Progenitor cell of endocrine pancreas (in vitro differentiated cells): Measurements from ENCODE around the gene CAPRIN2. TPM values are rescaled to one million over a fixed set of nuclear protein-coding genes. Genes with fewer than 3 reads are reported as not detected.

Source experiments
- DNase-seq: peaks from one replicate; pipeline ENCODE4 v3.0.0; 2021; ENCODE audit warnings: low spot score; ENCODE audit not compliant: unreplicated experiment
- H3K27ac Mint-ChIP-seq: 2 replicates; pipeline ENCODE4 v1.8.0; 2021; ENCODE audit warnings: mild to moderate bottlenecking, moderate library complexity, mixed read lengths
- H3K27me3 Mint-ChIP-seq: 2 replicates; pipeline ENCODE4 v1.8.0; 2021; ENCODE audit warnings: mixed read lengths
- H3K36me3 Mint-ChIP-seq: 2 replicates; pipeline ENCODE4 v1.8.0; 2022; ENCODE audit warnings: mixed read lengths; ENCODE audit not compliant: insufficient read depth
- H3K4me1 Mint-ChIP-seq: 2 replicates; pipeline ENCODE4 v1.8.0; 2021; ENCODE audit warnings: low read depth, mixed read lengths
- H3K4me3 Mint-ChIP-seq: 2 replicates; pipeline ENCODE4 v1.8.0; 2021; ENCODE audit warnings: low read depth, mild to moderate bottlenecking, moderate library complexity, mixed read lengths
- H3K9me3 Mint-ChIP-seq: 2 replicates; pipeline ENCODE4 v1.8.0; 2021; ENCODE audit warnings: low read depth, mixed read lengths
- CTCF ChIP-seq: fragments of 200-600 bp; sonication (generic); IDR thresholded peaks from one replicate; pipeline ENCODE4 v1.5.0; 2021; ENCODE audit warnings: antibody characterized with exemption, mild to moderate bottlenecking; ENCODE audit not compliant: unreplicated experiment
- total RNA-seq: library from RNA; stranded (reverse); gene quantifications from 2 replicates; pipeline ENCODE4 v1.2.1, GENCODE V29; 2021

Gene CAPRIN2
- total RNA-seq, 1 donor from 2014 or later, result 91.5 TPM

GRCh38 chr12:30707613-30708342, 47.0 kb downstream of the CAPRIN2 start:
- DNase-seq, result no peak
- Mint-ChIP-seq H3K27ac (peak overlapping the region; percentile 5), H3K4me3 (no peak overlapping the region), H3K9me3 (peaks cover 10% of the 10 kb centered on the region), H3K36me3 (peaks cover 43% of the 10 kb centered on the region), H3K27me3 (no peaks in the 10 kb centered on the region), H3K4me1 (peaks cover 10% of the 10 kb centered on the region)
- no peak for TF ChIP-seq CTCF

DNA sequence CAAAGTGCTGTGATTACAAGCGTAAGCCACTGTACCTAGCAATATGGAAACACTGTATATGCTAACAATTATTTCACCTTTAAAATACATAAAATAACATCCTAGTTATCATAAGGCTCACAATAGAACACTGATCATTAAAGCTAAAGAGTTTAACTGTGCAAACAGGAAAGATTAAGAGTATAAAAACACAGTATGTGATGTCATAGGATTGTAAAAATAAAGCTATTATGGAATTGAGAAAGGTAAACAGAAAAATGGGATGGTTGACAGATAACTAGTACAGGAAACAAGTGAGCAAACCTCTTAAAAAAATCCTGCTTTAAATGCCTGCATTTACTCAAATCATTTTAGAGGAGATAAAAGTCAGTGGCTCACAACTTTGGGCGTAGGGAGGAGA, 48.3 kb downstream of the CAPRIN2 start:
- H3K9me3 Mint-ChIP-seq, result peaks cover 10% of the 10 kb centered on the region
- DNase-seq, result no peak
- no peak for TF ChIP-seq CTCF
- peaks cover 38% of the 10 kb centered on the region for H3K36me3 Mint-ChIP-seq
- no peak overlapping the region for H3K27ac Mint-ChIP-seq
- no peak overlapping the region for H3K4me3 Mint-ChIP-seq
- no peaks in the 10 kb centered on the region for H3K27me3 Mint-ChIP-seq
- peaks cover 10% of the 10 kb centered on the region for H3K4me1 Mint-ChIP-seq

GRCh38 chr12:30701056-30701455, 53.7 kb downstream of the CAPRIN2 start:
- TF ChIP-seq CTCF, result no peak
- Mint-ChIP-seq H3K4me1 (peaks cover 7% of the 10 kb centered on the region), H3K4me3 (no peak overlapping the region), H3K27ac (no peak overlapping the region), H3K36me3 (no peaks in the 10 kb centered on the region), H3K9me3 (no peaks in the 10 kb centered on the region), H3K27me3 (no peaks in the 10 kb centered on the region)
- DNase-seq, result no peak

GRCh38 chr12:30700216-30700900, 54.4 kb downstream of the CAPRIN2 start:
- H3K27ac Mint-ChIP-seq, result no peak overlapping the region
- H3K27me3 Mint-ChIP-seq, result no peaks in the 10 kb centered on the region
- peaks cover 5% of the 10 kb centered on the region for H3K4me1 Mint-ChIP-seq
- H3K36me3 Mint-ChIP-seq, result no peaks in the 10 kb centered on the region
- no peak for TF ChIP-seq CTCF
- no peaks in the 10 kb centered on the region for H3K9me3 Mint-ChIP-seq
- no peak overlapping the region for H3K4me3 Mint-ChIP-seq
- DNase-seq, result no peak

DNA sequence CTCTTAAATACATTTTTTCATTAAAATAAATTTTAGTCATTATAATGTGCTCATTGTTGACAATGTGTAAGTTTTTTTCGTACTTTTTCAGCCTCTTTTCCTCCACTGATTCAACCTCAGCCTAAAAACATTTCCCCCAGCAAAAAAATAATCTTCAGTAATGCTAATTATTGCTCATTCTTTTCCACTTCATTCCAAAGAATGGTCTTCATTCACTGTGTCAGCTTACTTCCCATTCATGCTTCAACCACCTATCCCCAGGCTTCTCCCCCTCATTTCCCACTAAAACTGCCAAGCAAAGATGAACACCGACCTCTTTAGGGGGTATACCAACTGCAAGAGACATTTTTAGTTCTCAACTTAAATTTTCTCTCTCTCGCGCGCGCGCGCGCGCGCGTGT, 56.4 kb downstream of the CAPRIN2 start:
- Mint-ChIP-seq H3K27me3 (no peaks in the 10 kb centered on the region), H3K9me3 (no peaks in the 10 kb centered on the region), H3K27ac (no peak overlapping the region), H3K36me3 (no peaks in the 10 kb centered on the region), H3K4me1 (peaks cover 19% of the 10 kb centered on the region), H3K4me3 (no peak overlapping the region)
- TF ChIP-seq CTCF, result no peak
- DNase-seq, result no peak
